Panc1 (cell line): ENCODE measurements around the gene SMIM38.

ENCODE experiments used
- POLR2AphosphoS5 ChIP-seq: IDR thresholded peaks from 2 replicates; pipeline ENCODE4 v1.6.1; 2012; ENCODE audit warnings: mild to moderate bottlenecking, low read depth, low read length, moderate library complexity
- REST ChIP-seq, 2 experiments: IDR thresholded peaks; 2 replicates each; pipeline ENCODE4 v1.6.1; 2011 to 2012; ENCODE audit warnings: low read depth in 2 of 2, control low read depth in 1 of 2, low read length in 1 of 2, mild to moderate bottlenecking in 1 of 2, moderate library complexity in 1 of 2; ENCODE audit not compliant: insufficient read depth in 1 of 2
- SIN3A ChIP-seq: IDR thresholded peaks from 2 replicates; pipeline ENCODE4 v1.6.1; 2012; ENCODE audit warnings: low read depth, mild to moderate bottlenecking, low read length, moderate library complexity, borderline replicate concordance; ENCODE audit not compliant: insufficient read depth
- TCF7L2 ChIP-seq: IDR thresholded peaks from 2 replicates; pipeline ENCODE4 v1.6.1; 2011; ENCODE audit warnings: mild to moderate bottlenecking, low read depth, low read length, inconsistent platforms
- TF ChIP-seq, protein P1 (sequence below): fragments of 450-650 bp; IDR thresholded peaks from 2 replicates; pipeline ENCODE4 v1.5.1; 2017; ENCODE audit warnings: mild to moderate bottlenecking

DNA sequence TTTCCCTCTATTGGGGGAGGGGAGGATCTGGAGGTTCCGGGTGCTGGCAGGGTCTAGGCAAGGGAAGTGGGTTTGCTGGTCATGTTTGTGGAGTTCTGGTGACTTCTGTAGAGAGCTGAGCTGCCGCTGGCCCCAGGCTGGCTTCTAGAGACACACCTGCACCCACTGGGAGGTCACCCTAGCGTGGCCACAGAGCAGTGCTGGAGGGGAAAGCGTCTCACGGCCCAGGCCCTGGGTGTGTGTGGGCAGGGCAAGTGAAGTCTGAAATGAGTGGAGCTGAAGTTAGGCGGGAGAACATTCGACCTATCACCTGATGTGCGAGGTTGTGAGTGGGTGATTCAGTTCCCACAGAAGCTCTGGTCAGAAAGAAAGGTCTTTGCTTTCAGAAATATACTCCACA, 27.9 kb downstream of the SMIM38 start:
- TF ChIP-seq, protein P1, sequence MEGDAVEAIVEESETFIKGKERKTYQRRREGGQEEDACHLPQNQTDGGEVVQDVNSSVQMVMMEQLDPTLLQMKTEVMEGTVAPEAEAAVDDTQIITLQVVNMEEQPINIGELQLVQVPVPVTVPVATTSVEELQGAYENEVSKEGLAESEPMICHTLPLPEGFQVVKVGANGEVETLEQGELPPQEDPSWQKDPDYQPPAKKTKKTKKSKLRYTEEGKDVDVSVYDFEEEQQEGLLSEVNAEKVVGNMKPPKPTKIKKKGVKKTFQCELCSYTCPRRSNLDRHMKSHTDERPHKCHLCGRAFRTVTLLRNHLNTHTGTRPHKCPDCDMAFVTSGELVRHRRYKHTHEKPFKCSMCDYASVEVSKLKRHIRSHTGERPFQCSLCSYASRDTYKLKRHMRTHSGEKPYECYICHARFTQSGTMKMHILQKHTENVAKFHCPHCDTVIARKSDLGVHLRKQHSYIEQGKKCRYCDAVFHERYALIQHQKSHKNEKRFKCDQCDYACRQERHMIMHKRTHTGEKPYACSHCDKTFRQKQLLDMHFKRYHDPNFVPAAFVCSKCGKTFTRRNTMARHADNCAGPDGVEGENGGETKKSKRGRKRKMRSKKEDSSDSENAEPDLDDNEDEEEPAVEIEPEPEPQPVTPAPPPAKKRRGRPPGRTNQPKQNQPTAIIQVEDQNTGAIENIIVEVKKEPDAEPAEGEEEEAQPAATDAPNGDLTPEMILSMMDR: no peak
- TF ChIP-seq REST (IDR thresholded peaks at IDR 0.05; ENCODE audit: insufficient read depth in 1 of 2, low read depth in 2 of 2, low read length in 1 of 2) (no peak), TCF7L2 (no peak), POLR2AphosphoS5 (no peak), SIN3A (no peak)
